NCI-H748 (cell line): ENCODE results near the gene SLC22A14.
"Not testable (repeated sequence)": the region's sequence is repeated elsewhere in the genome, so short reads cannot be mapped to it uniquely, and the experiment has no call there.

Experiments
- DNase-seq: peaks from one replicate; lab custom pipeline; 2025; ENCODE audit not compliant: unreplicated experiment; lab: John Stamatoyannopoulos, UW

Gene SLC22A14, protein sequence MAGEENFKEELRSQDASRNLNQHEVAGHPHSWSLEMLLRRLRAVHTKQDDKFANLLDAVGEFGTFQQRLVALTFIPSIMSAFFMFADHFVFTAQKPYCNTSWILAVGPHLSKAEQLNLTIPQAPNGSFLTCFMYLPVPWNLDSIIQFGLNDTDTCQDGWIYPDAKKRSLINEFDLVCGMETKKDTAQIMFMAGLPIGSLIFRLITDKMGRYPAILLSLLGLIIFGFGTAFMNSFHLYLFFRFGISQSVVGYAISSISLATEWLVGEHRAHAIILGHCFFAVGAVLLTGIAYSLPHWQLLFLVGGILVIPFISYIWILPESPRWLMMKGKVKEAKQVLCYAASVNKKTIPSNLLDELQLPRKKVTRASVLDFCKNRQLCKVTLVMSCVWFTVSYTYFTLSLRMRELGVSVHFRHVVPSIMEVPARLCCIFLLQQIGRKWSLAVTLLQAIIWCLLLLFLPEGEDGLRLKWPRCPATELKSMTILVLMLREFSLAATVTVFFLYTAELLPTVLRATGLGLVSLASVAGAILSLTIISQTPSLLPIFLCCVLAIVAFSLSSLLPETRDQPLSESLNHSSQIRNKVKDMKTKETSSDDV

DNA sequence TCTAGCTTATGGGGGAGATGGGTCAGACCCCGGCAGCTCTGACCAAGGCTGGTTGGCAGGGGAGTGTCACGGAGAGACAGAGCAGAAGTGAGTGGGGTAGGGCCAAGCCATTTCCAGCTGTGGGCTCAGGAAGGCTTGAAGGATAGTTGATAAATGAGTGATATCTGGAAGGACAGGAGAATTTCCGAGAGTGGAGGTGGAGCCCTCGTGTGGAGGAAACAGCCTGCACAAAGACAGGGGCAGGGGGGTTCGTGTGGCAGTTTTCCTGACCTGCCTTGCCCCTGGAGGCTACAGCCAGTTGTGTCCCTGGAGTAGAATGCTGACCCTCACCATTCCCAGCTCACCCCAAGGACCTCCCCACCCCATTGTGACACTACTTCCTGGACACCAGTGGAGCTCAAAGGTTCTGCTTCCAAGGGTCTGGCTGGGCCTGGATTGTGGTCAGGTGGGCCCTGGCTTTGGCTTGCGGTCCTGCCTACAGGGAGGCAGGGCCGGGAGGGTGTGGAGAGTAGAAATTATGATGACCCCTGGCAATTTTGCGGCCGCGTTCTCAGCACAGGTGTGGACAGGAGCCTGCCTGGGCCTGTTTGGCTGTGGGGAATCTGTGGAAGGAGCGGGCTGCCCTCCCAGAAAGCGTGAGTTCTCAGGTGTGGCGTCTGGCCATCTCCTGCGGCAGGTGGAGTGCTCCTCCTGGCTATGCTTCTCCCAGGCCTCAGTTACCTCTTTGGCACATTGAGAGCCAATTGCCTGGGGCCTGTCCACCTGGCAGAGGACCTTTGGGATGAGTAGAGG is at the start of gene SLC22A14:
TSS of gene SLC22A14 (plus strand) at position 400 of the 792 bp plus-strand sequence. CDS start 23,733 bp downstream, outside the sequence.
- DNase-seq: no peak

DNA sequence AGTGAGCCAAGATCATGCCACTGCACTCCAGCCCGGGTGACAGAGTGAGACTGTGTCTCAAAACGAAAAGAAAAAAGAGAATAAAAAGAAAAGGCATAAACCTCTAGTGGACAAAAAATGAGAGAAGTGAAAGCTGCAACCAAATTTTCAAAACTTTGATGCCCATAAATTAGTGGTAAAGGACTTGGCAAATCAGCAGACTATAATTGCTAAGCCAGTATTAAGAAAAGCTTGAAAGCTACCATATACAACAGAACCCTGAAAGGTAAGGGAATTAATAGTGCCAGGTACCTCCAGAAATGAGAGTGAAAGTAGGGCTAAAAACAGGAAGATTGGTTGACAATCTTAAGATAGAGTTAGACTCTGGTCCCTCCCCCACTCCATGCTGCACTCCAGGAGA is 49.4 kb upstream of the SLC22A14 start:
- no peak for DNase-seq

DNA sequence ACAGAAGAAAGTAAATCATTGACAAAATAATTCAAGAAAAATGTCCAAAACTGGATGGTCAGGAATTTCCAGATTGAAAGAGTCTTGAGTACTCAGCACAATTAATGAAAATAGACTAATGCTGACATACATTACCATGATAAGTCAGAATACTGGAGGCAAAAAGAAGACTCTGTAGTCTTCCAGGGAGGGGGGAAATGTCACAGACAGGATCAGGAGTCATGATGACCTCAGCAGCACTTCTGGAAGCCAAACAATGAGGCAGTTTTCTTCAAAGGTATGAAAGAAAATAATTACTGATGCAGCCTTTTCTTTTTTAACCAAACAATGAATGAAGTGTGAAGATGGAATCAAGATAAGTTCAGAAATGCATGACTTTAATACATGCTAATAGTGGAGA is 46.6 kb upstream of the SLC22A14 start:
- DNase-seq: no peak

DNA sequence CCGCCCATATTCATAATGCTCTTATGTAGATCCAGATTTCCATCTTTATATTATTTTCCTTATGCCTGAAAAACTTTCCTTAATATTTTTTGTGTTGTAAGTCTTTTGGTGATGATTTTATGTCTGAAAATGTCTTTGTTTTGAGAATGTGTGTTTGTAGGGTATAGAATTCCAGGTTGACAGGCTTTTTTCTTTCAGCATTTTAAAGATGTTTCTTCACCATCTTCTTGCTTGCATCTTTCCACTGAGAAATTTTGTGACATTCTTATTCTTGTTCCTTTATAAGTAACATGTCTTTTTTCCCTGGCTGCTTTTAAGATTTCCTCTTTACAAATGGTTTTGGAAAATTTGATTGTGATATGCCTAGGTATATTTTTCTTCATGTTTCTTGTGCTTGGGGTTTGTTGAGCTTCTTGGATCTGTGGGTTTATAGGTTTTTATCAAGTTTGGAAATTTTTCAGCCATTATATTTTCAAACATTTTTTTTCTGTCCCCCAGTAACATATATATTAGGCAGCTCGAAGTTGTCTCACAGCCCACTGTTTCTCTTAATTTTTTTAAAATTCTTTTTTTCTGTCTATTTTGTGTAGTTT is 43.6 kb upstream of the SLC22A14 start:
- DNase-seq: no peak

DNA sequence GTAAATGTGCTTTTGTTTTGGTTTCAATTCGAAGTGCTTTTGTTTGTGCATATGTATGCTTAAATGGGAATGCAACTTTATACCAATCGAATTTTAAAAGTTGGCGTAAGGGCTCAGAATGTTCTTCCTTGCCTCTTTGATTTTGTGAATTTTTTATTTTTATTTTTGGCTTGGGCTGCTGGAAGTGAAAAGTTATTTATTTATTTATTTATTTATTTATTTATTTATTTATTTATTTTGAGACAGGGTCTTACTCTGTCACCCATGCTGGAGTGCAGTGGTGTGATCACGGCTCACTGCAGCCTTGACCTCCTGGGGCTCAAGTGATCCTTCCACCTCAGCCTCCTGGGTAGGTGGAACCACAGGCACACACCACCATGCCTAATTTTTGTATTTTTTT is 39.3 kb upstream of the SLC22A14 start:
- not testable (repeated sequence) for DNase-seq

DNA sequence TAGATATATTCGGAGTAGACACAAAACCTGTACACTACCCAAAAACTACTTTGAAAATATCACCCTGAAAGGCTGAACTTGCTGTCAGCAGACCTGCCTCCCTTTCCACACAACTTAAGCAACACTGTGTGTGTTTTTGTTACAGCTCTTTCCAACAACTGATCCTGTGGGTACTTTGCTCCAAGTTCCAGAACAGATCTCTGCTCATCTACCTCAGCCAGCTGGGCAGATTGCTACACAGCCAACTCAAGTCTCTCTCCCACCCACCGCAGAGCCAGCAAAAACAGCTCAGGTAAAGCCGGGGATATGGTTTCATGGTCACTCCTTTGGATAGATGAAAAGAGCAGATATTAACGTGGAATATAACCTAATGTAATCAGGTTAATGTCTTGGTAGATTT is 36.2 kb upstream of the SLC22A14 start:
- DNase-seq: no peak

DNA sequence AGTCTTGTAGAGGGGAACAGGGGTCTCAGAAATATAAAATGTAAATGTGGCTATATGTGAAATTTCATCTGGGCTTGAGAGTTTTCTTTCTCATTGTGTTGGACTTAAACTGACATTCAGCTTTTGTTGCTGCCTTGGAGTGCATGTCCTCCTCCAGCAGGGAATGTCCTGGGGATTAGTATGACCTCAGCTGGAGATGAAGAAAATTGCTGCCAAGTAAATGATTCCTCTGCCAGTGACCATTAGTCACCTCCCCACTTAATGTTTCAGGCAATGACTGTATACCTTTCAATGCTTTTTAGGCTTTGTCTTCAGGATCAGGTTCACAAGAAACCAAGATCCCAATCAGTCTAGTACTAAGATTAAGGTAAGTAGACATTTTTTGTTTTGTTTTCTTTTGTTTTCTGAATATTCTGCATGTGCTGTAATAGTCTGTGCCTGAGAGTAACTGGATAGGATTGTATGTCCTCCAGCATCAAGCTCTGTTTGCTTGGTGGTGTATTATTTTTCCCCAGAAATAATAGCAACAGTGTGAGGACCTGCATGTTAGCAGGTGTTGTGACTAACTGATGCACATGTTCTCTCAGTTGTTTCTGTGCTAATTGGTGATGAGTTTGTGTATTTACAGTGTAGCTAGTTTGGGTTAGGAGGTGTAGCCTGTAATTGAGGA is 34.6 kb upstream of the SLC22A14 start:
- no peak for DNase-seq

DNA sequence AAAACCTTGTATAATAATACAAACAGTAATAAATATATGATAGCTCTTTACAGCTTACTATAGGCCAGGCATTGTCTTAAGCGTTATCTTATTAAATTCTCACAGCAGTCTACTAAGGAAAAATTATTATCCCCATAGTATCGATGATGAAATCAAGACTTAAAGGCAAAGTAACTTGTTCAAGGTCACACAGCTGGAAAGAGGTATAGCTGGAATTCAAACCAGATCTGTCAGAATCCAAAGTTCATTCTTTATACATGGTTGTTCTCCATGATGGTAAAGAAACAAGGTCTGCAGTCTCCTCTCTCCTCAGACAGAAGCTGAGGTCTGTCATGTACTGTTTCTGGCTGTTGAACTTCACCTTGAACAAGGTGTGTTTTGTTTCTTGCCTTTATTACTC is 31.9 kb upstream of the SLC22A14 start:
- DNase-seq: no peak

DNA sequence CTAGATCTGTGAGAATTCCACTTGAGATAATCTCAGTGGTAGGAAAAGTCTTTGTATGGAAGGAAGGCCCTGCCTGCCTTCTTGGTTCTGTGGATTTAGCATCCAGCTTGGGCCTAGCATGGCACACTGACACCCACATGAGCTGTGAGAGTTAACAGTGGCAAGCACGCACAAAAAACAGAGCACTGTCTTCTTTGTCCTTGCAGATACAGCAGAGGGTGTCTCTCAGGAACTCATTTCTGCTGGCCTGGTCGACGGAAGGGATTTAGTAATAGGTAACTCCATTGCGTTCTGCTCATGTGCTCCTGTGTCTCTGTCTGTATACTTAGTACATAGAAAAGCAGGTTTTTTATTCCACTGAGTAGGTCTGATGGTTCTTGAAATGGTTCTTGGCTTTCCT is 30.9 kb upstream of the SLC22A14 start:
- no peak for DNase-seq

DNA sequence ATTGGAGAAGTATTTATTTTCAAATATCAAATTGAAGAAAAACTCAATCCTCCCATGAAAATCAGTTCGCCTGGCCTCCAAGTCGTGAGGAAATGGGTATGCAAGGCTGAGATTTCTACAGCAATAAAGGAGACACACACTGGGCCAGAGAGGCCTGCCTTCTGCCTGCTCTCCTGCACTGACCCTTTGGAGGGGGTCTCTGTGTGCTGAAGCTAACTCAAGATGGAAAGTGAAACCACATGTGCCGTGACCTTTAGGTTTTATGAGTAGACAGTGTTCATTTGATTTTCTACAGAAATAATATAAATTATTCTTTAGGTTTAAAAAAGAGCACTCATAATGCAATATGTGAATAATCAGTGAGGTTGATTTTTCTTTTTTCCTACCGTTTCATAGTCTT is 28.4 kb upstream of the SLC22A14 start:
- DNase-seq: no peak

DNA sequence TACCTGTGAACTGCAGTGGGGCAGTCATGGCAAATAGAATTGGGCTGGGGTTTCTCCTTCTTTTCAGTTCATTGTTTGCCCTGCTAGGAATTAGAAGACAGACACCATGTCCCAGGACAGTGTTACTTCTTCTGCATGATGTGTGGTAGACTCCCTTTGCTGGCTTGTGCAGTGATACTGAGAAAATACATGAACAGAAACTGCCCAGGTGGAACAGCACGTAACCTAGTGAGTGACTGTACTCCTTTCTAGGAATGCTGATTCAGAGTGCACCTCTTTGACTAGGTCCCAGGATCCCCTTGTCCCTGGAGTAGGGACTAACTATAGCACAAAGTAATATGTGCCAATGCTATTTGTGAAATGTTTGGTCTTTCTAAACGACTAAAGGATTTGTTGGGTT is 27.2 kb upstream of the SLC22A14 start:
- DNase-seq: no peak

DNA sequence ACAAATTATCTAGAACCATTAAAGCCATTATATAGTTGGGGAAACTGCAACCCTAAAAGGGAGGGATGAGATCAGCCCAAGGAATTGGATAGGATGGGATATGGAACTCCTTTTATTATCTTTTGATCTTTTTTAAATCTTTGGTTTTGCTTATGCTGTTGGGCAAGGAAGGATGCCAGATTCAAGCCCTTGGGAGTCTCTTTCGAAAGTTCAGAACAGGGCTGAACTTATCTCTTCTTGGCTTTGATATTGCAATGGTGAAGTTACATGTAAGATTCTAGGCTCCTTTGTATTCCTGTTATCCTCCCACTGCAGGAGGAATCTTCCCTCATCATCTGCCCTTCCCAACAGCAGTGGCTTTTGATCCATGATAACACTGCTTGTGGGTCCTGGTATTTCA is 26.5 kb upstream of the SLC22A14 start:
- DNase-seq: no peak

DNA sequence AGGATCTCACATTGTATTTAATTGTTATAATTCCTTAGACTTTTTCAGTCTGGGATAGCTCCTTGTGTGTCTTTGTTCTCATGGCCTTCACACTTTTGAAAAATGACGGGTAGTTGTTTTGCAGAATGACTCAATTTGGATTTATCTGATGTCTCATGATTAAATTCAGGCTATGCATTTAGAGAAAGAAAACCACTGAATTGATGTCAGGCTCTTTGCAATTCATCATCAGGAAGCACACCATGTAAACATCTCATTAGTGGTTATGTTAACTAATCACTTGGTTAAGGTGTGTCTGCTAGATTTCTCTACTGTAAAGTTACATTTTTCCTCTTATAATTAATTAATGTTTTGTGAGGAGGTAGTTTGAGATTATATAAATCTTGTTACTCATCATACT is 24.5 kb upstream of the SLC22A14 start:
- no peak for DNase-seq

DNA sequence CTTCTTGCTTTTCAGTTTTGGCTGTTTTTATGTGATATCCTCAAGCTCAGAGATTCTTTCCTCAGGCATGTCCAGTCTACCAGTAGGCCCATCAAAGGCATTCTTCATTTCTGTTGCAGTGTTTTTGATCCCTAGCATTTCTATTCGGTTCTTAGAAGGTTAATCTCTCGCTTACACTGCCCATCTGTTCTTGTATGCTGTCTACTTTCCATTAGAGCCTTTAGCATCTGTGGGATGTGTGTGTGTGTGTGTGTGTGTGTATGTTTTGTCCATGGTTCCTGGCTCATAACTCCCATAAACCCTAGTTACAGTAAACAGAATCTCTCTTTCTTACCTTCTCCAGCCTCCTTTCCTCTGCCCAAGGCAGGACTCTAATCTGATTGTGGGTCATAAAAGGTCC is 21.6 kb upstream of the SLC22A14 start:
- DNase-seq: no peak

DNA sequence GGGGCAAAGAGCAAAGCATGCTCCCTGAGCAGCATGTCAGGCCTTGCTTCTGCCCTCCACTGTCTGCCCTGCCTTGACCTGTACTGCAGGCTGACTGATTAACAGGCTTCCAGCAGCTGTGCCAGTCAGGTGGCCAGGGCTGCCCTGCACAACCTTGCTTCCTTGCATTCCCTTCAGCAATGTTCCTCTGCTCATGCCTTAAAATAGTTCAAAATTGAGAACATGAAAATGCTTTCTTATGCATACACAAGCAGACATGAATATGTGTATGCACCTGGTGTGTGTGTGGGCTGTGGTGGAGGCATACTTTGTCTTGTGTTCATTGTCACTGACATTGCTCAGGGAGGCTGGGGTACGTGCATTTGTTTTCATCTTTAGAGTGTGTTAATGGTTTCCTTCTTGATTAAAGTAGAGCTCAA is 17.7 kb upstream of the SLC22A14 start:
- no peak for DNase-seq

DNA sequence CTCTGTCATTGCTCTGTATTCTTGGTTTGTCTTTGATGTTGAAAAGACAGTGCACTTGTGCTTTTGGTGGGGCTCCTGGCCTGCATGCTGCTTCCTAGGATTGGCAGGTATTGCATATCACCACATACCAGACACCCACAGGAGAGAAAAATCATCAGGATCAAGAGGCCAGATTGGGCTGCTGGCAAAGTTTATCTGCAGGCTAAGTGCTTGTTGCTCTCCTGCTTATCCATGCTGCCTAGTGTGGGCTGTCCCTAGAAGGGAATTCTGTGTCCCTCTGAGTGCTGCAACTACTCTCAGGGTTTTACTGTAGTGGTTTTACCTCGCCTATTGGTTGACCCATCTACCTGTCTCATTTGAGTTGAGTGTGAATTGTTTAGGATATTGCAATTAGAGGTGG is 17.3 kb upstream of the SLC22A14 start:
- no peak for DNase-seq

DNA sequence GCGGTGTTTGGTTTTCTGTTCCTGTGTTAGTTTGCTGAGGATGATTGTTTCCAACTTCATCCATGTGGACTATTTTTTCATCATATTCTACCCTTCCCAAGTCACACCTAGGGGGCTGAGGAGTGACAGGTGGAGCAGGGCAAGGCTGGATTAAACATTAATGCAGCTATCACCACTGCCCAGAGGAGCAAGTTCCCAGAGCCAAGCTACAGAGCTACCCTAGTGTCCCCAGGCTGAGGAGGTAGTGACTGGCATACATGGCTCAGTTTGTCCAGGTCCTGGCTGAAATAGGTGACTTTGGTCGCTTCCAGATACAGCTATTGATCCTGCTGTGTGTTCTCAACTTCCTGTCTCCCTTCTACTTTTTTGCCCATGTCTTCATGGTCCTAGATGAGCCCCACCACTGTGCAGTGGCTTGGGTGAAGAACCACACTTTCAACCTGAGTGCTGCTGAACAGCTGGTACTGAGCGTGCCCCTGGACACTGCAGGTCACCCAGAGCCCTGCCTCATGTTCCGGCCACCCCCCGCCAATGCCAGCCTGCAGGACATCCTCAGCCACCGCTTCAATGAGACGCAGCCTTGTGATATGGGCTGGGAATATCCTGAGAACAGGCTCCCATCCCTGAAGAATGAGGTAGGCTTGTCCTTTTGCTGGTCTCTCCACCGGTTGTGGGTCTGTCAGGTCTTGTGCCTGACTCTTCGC is 16.3 kb upstream of the SLC22A14 start, which contains the start of gene SLC22A13:
TSS of gene SLC22A13 (plus strand) at position 209 of the 704 bp plus-strand sequence. CDS start at position 258, 49 bp downstream.
- DNase-seq: no peak

DNA sequence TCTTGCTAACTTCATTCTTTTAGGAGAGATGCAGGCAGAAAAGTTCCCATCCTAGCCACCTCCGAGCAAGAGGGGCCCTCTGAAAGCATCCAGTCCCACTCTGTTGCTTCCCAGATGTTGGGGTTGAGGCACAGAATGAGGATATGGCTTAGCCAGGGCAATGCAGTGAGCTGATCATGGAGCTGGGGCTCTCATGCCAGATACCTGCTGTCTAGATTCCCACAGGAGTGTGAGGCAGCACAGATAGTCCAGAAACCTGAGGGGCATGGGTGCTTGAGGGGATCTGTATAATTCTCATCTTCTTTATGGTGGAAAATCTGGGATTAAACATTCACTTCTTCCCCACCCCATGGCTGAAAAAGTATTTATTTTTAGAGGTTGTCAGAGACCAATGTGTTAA is 15.3 kb upstream of the SLC22A14 start:
- no peak for DNase-seq

DNA sequence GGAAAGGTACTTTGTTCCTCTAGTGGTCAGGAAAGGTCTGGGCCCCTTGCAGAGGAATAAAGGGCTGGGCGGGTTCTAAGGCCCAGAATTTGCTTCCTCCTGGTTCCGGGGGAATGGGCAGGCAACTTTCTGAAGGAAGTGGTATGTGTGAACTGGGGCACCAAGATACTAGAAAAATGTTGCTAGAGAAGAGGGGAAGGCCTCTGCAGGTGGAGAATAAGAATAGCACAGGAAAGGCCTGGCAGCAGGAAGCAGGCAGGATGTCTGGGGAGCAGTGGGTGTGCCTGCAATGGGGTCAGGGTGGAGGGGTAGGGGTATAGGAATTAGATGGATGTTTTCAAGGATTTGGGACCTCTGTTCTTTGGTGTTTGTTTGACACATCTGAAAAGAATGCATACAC is 14.4 kb upstream of the SLC22A14 start:
- DNase-seq: no peak

DNA sequence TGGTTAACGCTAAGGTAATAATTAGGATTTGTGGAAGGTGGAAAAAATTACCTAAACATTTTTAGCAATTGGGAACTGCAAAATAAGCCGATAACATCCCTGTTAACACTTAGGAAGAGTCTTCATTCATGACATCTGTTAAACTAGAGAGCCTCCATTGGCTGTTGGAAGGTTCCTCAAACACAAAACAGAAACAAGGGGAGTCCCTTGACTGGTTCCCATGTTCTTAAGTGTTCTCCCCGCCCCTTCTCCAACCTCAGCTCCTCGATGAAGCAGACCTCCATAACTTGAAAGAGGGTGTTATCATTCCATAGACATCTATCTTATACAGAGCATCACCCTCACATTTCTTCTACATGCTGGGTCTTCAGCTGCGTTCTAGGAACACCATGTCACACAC is 14.0 kb upstream of the SLC22A14 start:
- no peak for DNase-seq
